ENCODE results near the gene ZNF710. TPM values are rescaled to one million over a fixed set of nuclear protein-coding genes. Genes with fewer than 3 reads are reported as not detected.
"Not testable (repeated sequence)": the region's sequence is repeated elsewhere in the genome, so short reads cannot be mapped to it uniquely, and the experiment has no call there.

Gene ZNF710
- total RNA-seq, 1 experiment from 2014 or later: 27.3 TPM

- ChIA-PET CTCF (no interaction called here), POLR2A (ENCODE audit: low non-redundant PET) (no interaction called here)
- no peaks in the 10 kb centered on the region for H3K27me3 ChIP-seq (replicated peaks; ENCODE audit: insufficient read depth, low read depth, low read length, poor library complexity)
- TF ChIP-seq, protein P1, sequence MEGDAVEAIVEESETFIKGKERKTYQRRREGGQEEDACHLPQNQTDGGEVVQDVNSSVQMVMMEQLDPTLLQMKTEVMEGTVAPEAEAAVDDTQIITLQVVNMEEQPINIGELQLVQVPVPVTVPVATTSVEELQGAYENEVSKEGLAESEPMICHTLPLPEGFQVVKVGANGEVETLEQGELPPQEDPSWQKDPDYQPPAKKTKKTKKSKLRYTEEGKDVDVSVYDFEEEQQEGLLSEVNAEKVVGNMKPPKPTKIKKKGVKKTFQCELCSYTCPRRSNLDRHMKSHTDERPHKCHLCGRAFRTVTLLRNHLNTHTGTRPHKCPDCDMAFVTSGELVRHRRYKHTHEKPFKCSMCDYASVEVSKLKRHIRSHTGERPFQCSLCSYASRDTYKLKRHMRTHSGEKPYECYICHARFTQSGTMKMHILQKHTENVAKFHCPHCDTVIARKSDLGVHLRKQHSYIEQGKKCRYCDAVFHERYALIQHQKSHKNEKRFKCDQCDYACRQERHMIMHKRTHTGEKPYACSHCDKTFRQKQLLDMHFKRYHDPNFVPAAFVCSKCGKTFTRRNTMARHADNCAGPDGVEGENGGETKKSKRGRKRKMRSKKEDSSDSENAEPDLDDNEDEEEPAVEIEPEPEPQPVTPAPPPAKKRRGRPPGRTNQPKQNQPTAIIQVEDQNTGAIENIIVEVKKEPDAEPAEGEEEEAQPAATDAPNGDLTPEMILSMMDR (conservative IDR thresholded peaks at IDR 0.05; ENCODE audit: low read depth, low read length): no peak
- TF ChIP-seq EZH2 (IDR thresholded peaks at IDR 0.05; ENCODE audit: borderline replicate concordance, low read depth, low read length, poor library complexity, severe bottlenecking): no peak
- DNase-seq (ENCODE audit: low spot score): no peak
- no peaks in the 10 kb centered on the region for H3K36me3 ChIP-seq (ENCODE audit: insufficient read depth, low read length, poor library complexity, severe bottlenecking)
- H3K4me1 ChIP-seq (ENCODE audit: insufficient read depth, low read length, poor library complexity, severe bottlenecking): no peaks in the 10 kb centered on the region
- intact Hi-C loops (cut with micrococcal nuclease; ENCODE audit: unreplicated experiment): no loop called here
- no peak overlapping the region for H3K4me3 ChIP-seq (ENCODE audit: low read depth, low read length, poor library complexity, severe bottlenecking)
- BruUV-seq (replicated peaks): no TSS peak
- no peaks in the 10 kb centered on the region for H3K9me3 ChIP-seq (ENCODE audit: low read depth, low read length, poor library complexity, severe bottlenecking)
- H3K27ac ChIP-seq (ENCODE audit: low read depth, low read length, poor library complexity, severe bottlenecking): no peak overlapping the region
These were observed 67.0 kb downstream of the ZNF710 start for GRCh38 chr15:90067953-90068606.

GRCh38 chr15:90070623-90071022, 69.5 kb downstream of the ZNF710 start:
- ChIA-PET POLR2A (ENCODE audit: low non-redundant PET) (interaction anchor here (0.6 kb wide), 1 partner anchor 495 kb away, joined by 3 read pairs; the partner anchor contains the start of gene TICRR), CTCF (interaction anchor here (0.5 to 1.5 kb wide), 3 partner anchors 163 to 379 kb away, joined by 3 to 7 read pairs (median 4); partner anchors contain the start of genes CIB1 and GDPGP1)
- H3K27me3 ChIP-seq (replicated peaks; ENCODE audit: insufficient read depth, low read depth, low read length, poor library complexity); H3K27ac ChIP-seq (ENCODE audit: low read depth, low read length, poor library complexity, severe bottlenecking); BruUV-seq (replicated peaks); H3K4me1 ChIP-seq (ENCODE audit: insufficient read depth, low read length, poor library complexity, severe bottlenecking); H3K4me3 ChIP-seq (ENCODE audit: low read depth, low read length, poor library complexity, severe bottlenecking); DNase-seq (ENCODE audit: low spot score); H3K36me3 ChIP-seq (ENCODE audit: insufficient read depth, low read length, poor library complexity, severe bottlenecking); H3K9me3 ChIP-seq (ENCODE audit: low read depth, low read length, poor library complexity, severe bottlenecking): not testable (repeated sequence)
- intact Hi-C loops (cut with micrococcal nuclease; ENCODE audit: unreplicated experiment): loop anchor here (2.0 kb wide), 2 partner anchors 70 to 172 kb away; partner anchors contain the start of gene ZNF710

DNA sequence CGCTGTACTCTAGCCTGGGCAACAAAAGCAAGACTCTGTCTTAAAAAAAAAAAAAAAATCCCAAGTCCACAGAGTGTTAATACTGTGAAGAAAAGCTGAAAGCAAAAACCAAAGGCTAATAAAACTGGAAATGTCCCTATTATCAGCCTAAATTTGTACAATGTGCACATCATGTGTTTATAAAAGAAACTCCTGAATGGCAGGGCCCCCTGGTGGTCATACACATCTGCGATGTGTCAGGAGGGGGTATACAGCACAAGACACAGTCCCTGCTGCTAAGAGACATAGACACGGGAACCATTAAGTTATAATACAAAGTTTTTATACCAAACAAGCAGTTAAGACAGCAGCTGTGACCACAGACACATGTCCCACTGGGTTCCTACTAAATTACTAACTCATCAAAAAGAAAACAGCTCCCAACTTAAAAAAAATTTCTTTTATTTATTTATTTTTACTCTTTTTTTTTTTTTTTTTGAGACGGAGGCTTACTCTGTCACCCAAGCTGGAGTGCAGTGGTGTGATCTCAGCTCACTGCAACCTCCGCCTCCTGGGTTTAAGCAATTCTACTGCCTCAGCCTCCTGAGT, 70.2 kb downstream of the ZNF710 start:
- BruUV-seq (replicated peaks): no TSS peak
- TF ChIP-seq EZH2 (IDR thresholded peaks at IDR 0.05; ENCODE audit: borderline replicate concordance, low read depth, low read length, poor library complexity, severe bottlenecking): no peak
- TF ChIP-seq, protein P1 (conservative IDR thresholded peaks at IDR 0.05; ENCODE audit: low read depth, low read length): peak; percentile 84
- DNase-seq (ENCODE audit: low spot score): peak; percentile 88
- H3K4me3 ChIP-seq (ENCODE audit: low read depth, low read length, poor library complexity, severe bottlenecking): no peak overlapping the region
- H3K36me3 ChIP-seq (ENCODE audit: insufficient read depth, low read length, poor library complexity, severe bottlenecking): peaks cover 13% of the 10 kb centered on the region
- no peaks in the 10 kb centered on the region for H3K27me3 ChIP-seq (replicated peaks; ENCODE audit: insufficient read depth, low read depth, low read length, poor library complexity)
- CTCF ChIA-PET: interaction anchor here (0.6 to 1.5 kb wide), 8 partner anchors 35 to 575 kb away, joined by 3 to 10 read pairs (median 4); no protein-coding TSS in a partner anchor
- H3K27ac ChIP-seq (ENCODE audit: low read depth, low read length, poor library complexity, severe bottlenecking): no peak overlapping the region
- POLR2A ChIA-PET (ENCODE audit: low non-redundant PET): no interaction called here
- H3K9me3 ChIP-seq (ENCODE audit: low read depth, low read length, poor library complexity, severe bottlenecking): no peaks in the 10 kb centered on the region
- intact Hi-C loops (cut with micrococcal nuclease; ENCODE audit: unreplicated experiment): loop anchor here (2.0 kb wide), 2 partner anchors 71 to 173 kb away; partner anchors contain the start of gene ZNF710
- no peaks in the 10 kb centered on the region for H3K4me1 ChIP-seq (ENCODE audit: insufficient read depth, low read length, poor library complexity, severe bottlenecking)

Measured in A673 (cell line).